ENCODE results near the gene IL16.
"Not testable (repeated sequence)": the region's sequence is repeated elsewhere in the genome, so short reads cannot be mapped to it uniquely, and the experiment has no call there.

The IL16 gene

DNA sequence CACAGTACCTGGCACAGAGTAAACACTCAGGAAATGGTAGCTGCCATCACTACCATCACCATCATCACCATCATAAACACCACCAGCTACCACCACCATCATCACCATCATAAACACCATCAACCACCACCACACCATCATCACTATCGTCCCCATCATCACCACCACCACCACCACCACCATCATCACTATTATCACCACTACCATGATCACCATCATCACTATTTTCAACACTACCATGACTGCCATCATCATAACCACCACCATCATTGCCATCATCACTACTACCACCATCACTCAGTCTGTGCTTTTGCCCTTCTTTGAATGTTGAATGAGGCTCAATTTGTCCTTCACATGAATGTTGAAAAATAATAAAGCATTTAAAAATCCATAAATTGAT is 21.2 kb upstream of the IL16 start:
- DNase-seq, result no peak

DNA sequence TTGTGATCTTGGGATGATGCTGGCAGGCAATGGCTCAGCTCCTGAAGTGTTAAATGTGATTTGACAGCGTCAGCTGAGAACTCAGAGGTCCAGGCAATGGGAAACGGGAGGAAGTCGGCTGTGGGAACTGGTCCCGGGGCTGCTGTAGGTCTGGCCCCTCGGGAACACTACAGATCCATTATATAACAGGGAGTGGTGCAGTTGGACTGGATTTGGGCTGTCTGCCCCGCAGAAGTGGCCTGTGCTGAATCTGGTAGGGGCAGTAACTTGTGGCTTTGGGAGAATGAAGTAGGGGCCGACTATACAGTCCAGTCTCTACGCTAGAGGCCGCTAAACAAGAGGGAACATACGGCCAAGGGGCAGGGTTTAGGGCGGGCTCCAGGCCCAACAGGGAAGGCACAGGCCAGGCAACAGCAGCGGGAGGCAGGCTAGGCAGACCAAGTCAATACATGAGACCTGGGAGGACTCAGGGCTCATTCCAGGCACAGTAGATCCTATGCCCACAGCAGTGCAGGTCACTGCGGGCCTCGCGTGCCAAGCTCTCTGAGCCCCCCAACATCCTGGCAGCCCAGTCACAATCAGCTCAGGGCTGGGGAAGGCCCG is 20.3 kb upstream of the IL16 start:
- DNase-seq, result no peak

GRCh38 chr15:81178365-81178764 is 18.3 kb upstream of the IL16 start:
- no peak for DNase-seq

DNA sequence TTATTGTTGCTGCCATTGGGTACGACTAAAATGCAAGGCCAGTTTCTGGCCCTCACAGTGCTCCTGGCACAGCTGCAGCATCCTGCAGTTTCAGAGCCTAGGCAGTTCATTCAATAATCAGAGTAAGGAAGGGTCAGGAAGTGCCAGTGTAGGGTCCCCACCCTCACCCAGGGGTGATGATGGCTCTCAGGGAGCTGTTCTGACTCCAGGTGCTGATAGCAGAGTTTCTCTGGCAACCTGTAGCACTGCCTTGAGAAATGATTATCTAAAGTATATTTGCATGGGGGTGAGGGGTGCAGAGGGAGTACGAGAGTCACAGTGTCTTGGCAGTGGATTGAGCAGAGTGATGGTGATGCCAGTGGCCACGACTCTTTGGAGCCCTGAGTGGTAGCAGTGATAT is 15.5 kb upstream of the IL16 start:
- DNase-seq, result no peak

DNA sequence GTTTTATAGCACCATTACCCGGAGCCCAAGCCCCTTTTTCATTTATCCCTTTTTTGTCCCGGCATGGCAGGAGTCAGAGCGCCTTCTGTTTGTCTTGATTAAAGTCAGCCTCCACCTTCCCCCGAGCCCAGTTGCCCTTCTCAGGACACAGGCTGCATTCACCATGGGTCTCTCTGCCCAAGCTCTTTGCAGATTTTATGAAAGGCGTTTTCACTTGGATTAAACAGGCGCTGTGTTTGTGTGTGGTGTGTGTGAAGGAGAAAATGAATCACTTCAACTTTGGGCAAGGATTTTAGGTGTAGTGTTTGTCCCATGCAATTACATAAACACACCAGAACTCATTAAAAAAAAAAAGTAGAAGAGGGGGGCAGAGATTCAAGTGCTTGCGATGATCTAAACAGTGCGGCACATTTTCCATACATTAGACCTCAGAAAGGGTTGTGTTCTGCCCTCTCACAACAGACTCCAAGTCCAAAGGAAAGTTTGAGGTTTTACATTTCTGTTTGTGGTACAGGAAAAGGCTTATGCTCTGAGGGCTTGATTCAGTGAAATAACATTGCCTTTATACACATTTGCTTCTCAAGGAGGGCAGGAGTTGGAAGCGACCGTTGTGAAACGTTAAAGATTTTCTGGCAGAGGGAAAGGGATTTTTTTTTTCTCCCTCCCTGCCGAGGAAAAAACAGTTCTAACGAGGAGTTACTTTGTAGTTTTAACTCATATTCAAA is 14.5 kb upstream of the IL16 start:
- DNase-seq, result no peak

DNA sequence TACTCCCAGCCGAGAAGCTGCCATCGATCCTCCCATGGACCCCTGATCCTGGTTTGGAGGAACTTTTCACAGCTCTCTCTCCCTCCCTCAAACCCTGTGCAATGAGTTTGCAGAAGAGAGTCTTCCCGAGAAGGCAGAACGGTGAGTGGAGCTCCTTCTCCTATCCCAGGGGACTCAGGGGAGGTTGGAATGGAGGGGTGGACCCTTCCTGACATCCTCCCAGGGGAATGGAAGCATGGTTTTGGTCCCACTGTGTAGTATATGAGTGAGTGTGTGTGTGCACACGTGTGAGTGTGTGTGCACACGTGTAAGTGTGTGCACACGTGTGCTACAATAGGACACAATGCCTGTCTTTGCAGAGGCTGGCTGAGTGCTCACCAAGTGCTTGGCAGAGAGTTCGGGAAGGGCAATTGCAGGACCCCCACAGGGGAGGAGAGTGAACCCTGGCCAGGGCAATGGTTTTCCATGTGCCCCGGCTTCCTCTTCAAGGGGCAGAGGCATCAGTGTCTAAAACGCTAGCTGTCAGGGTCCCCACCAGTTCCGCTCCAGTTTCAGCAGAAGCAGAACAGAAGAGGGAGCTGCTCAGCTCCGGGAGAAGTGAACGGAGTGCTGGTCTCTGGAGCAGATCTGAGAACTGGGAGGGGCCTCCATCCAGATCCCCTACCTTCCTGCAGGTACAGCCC is 13.8 kb upstream of the IL16 start:
- DNase-seq, result no peak

GRCh38 chr15:81183439-81183775 is 13.3 kb upstream of the IL16 start:
- DNase-seq, result no peak

GRCh38 chr15:81184188-81184587 is 12.5 kb upstream of the IL16 start:
- DNase-seq, result no peak

GRCh38 chr15:81185631-81186295 is 10.9 kb upstream of the IL16 start:
- DNase-seq, result no peak

DNA sequence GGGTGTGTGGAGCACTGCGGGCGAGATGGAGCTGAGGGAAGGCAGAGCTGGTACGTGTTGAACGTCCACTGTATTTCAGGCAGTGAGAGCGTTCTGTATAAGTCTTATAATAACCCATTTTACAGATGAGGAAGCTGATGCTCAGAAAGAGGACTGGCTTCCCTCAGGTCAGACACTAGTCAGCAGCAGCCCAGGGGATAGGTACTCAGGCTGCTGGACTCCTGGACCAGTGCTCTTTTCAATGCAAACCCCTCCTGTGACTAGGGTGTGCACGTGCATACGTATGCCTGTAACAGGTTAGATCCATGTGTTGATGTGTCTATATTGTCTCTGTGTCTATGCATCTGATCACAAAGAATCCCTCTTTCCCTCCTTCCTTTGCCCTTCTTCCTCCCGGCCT is 8.3 kb upstream of the IL16 start:
- DNase-seq, result no peak

DNA sequence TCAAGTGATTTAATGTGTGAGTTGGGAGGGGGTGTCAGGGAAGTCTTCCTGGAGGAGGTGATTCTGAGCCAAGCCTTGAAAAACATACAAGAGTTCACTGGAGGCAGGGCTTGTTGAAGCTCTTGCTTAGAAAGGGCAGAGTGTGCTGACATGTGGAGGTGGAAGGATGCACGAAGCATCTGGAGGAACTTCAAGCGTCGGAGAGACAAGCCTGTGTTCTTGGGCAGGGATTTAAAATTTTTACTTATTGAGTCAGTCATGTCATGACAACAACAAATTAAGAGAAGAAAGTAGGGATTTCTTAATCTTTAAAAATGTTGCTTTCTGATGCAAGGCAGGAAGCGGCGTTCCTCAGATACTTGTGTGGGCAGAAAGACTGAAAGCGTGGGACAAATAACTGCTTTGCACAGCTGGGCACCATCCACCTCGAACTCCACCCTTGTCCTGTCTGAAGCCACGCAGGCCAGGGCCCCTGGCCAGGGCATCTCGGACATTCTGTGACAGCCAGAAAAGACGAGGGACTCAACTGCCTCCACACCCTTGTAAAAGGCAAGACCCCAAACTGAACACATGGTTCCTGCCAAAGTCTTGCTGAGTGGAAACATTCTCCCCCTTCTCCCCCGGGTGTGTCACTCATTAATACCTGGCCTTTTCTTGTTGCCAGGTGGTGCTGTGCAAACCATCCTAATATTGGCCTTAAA is 6.9 kb upstream of the IL16 start:
- DNase-seq, result no peak

- no peak for DNase-seq
These were observed 5.7 kb upstream of the IL16 start for GRCh38 chr15:81190922-81191507.

GRCh38 chr15:81191701-81192100 is 5.0 kb upstream of the IL16 start:
- DNase-seq, result no peak

- no peak for DNase-seq
These were observed 2.0 kb upstream of the IL16 start for GRCh38 chr15:81194723-81195122.

DNA sequence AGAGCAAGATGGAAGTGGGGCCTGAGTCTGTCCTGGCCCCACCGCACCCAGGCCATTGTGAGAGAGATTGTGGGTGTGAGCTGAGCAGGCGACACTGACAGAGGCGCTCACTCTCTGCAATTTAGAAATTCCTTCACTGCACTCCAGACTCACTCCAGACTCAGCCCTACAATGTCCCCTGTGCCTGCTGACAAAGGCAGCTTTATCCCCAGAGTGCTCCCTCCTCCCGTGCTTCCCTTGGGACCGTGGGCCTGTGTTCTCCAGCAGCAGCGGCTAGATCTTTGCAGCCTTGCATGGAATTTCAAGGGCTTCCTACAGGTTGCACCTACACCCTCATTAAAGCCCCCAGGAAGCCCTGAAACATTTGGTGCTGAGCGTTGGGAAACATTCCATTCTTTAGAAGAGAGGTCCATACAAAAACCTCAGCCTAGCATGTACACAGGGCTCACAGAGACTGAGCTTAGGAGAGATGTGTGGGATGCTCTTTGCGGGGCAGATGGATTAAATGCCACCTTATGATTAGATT is 1.3 kb upstream of the IL16 start:
- no peak for DNase-seq

DNA sequence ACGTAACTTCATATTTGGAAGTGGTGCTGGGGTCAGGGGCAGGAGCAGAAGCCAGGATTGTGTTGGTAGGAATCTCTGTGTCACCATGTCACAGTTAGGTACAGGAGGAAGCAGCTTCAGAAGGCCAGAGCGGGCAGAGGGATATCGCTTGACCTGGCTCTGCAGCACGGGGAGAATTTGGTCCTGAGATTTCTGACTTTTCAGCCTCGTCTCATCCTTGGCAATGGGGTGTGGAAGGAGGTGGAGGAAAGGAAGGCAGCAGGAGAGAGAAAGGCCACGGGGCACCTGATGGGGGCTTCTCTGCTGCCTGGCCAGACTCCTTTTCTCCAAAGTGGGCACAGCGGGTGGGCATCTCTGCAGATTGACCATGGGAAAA is 564 bp downstream of the IL16 start:
- no peak for DNase-seq

- DNase-seq, result no peak
These were observed 1.1 kb downstream of the IL16 start for GRCh38 chr15:81197688-81198281.

- no peak for DNase-seq
These were observed 2.5 kb downstream of the IL16 start for GRCh38 chr15:81199031-81199779.

DNA sequence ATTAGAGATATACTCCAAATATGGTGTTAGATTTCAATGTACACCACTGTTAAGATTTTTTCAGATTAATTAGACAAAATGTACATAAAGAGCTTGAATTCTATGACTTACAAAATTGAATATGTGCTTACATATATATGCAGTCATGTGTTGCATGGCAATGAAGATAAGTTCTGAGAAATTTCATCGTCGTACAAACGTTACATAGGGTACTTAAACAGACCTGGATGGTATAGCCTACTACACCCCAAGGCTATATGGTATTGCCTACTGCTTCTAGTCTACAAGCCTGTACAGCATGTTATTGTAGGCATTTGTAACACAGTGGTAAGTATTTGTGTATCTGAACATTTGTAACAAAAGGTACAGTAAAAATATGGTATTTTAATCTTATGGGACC is 9.3 kb downstream of the IL16 start:
- DNase-seq, result no peak

DNA sequence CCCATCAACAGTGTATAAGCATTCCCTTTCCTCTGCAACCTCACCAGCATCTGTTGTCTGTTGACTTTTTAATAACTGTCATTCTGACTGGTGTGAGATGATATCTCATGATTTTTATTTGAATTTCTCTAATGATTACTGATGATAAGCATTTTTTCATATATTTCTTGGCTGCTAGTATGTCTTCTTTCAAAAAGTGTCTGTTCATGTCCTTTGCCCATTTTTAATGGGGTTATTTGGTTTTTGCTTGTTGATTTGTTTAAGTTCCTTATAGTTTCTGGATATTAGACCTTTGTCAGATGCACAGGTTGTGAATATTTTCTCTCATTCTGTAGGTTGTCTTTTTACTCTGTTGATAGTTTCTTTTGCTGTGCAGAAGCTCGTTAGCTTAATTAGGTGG is 11.3 kb downstream of the IL16 start:
- DNase-seq, result not testable (repeated sequence)

GRCh38 chr15:81209635-81210034 is 13.0 kb downstream of the IL16 start:
- DNase-seq, result no peak

DNA sequence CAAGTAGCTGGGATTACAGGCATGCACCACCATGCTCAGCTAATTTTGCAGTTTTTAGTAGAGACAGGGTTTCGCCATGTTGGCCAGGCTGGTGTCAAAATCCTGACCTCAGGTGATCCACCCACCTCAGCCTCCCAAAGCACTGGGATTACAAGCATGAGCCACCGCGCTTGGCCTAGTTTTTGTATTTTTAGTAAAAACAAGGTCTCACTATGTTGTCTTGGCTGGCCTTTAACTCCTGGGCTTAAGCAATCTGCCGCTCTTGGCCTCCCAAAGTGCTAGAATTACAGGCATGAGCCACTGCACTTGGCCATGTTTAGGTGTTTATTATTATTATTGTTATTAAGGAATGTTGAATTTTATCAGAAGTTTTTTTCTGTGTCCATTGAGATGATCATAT is 14.7 kb downstream of the IL16 start:
- DNase-seq, result no peak
